ENCODE results near the gene SLC2A4. TPM values are rescaled to one million over a fixed set of nuclear protein-coding genes. Genes with fewer than 3 reads are reported as not detected.
A peak's percentile ranks its signal among the peaks of the same experiment; 100 is the strongest.

SLC2A4 gene
- total RNA-seq, 1 donor from 2014 or later, result under 0.01 TPM

DNA sequence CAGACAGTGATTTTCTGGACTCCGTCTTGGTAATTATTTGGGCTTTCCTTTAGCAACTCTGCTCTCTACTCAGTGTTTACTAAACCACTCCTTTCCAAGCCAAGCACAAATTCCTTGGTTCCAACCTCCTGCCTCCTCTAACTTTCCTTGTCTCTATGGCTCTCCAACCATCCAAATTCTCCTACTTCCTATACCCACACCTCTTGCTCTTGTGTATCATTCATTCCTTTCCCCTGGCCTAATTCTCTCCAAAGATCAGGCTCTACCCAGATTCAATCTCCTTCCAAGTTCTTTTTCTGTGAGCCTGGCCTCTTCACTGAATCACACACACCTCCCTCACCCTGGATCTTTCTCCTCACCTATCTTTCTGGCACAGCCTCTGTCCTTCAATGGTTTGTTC lies 46.5 kb downstream of the SLC2A4 start:
- H3K4me3 ChIP-seq (ENCODE audit: low read depth, low read length), result no peak overlapping the region
- TF ChIP-seq, protein P1, sequence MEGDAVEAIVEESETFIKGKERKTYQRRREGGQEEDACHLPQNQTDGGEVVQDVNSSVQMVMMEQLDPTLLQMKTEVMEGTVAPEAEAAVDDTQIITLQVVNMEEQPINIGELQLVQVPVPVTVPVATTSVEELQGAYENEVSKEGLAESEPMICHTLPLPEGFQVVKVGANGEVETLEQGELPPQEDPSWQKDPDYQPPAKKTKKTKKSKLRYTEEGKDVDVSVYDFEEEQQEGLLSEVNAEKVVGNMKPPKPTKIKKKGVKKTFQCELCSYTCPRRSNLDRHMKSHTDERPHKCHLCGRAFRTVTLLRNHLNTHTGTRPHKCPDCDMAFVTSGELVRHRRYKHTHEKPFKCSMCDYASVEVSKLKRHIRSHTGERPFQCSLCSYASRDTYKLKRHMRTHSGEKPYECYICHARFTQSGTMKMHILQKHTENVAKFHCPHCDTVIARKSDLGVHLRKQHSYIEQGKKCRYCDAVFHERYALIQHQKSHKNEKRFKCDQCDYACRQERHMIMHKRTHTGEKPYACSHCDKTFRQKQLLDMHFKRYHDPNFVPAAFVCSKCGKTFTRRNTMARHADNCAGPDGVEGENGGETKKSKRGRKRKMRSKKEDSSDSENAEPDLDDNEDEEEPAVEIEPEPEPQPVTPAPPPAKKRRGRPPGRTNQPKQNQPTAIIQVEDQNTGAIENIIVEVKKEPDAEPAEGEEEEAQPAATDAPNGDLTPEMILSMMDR (IDR thresholded peaks at IDR 0.05; ENCODE audit: insufficient read depth, low read length, severe bottlenecking), result no peak
- H3K36me3 ChIP-seq (ENCODE audit: control insufficient read depth, insufficient read depth, low read length), result peaks cover 24% of the 10 kb centered on the region
- no peaks in the 10 kb centered on the region for H3K27me3 ChIP-seq (ENCODE audit: control insufficient read depth, insufficient read depth, low read length)
- DNase-seq (ENCODE audit: low read depth) (no peak), FAIRE-seq (no peak)

DNA sequence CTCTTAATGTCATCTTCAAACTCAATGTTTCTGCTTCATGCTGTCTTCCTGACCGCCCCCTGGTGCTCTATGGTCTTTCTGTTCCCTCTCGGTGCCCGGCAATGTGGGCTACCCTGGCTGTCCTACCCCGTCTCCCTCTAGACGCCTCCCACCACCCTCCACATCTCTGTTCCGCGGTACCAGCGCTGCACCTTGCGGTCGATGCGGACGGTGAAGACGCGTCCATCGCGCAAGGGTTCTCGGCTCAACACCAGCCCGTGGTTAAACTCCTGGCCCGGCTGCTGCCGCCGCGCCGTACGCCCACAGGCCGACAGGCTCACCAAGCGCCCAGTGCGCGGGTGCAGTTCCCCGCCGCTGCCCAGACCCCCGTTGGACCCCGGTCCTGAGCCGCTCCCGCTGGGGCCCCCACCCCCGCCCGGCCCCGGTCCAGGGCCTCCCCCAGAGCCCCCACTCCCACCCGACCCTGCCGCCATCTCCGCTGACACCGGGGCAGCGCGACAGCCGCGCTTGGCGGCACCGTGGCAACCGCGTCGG lies 47.4 kb downstream of the SLC2A4 start, which contains the start of gene NEURL4:
TSS of gene NEURL4 (minus strand) at position 496 of the 534 bp plus-strand sequence. CDS start at position 473, 23 bp downstream.
- DNase-seq (ENCODE audit: low read depth) (no peak), FAIRE-seq (no peak)
- no peaks in the 10 kb centered on the region for H3K27me3 ChIP-seq (ENCODE audit: control insufficient read depth, insufficient read depth, low read length)
- TF ChIP-seq, protein P1 (IDR thresholded peaks at IDR 0.05; ENCODE audit: insufficient read depth, low read length, severe bottlenecking), result peak; percentile 1
- peak within 1 kb of the TSS; percentile 87 for H3K4me3 ChIP-seq (ENCODE audit: low read depth, low read length)
- peaks cover 16% of the 10 kb centered on the region for H3K36me3 ChIP-seq (ENCODE audit: control insufficient read depth, insufficient read depth, low read length)

DNA sequence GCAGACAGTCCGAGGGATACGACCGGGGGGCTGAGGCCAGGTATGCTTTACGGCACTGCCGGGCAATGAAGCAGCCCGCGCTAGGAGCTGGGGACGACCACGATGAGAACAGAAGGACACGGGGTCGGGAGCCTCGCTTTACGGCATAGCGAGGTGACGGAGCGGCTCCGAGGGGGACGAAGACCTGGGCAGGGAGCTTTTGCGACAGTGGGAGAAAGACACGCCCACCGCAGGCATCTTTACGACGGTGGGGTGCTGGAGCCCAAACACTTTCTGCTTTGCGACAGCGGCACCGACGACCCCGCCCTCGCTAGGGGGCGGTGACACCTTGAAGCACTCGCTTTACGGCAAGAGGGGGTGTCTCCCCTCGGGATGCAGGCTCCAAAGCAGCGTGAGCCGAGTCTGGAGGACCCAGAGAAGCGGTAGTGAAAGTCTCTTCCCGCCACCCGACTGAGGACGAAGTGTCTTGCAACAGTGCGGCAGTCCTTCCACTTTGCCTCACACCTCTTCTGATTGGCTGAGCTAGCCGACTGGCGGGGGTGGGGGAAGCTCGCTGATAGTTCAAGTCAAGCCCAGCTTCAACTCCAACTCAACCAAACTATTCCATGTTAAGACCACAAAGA lies 48.0 kb downstream of the SLC2A4 start:
- DNase-seq (ENCODE audit: low read depth) (peak; percentile 94), FAIRE-seq (peak; percentile 68)
- H3K36me3 ChIP-seq (ENCODE audit: control insufficient read depth, insufficient read depth, low read length), result peaks cover 12% of the 10 kb centered on the region
- peak overlapping the region; percentile 87 for H3K4me3 ChIP-seq (ENCODE audit: low read depth, low read length)
- TF ChIP-seq, protein P1 (IDR thresholded peaks at IDR 0.05; ENCODE audit: insufficient read depth, low read length, severe bottlenecking), result no peak
- H3K27me3 ChIP-seq (ENCODE audit: control insufficient read depth, insufficient read depth, low read length), result no peaks in the 10 kb centered on the region

DNA sequence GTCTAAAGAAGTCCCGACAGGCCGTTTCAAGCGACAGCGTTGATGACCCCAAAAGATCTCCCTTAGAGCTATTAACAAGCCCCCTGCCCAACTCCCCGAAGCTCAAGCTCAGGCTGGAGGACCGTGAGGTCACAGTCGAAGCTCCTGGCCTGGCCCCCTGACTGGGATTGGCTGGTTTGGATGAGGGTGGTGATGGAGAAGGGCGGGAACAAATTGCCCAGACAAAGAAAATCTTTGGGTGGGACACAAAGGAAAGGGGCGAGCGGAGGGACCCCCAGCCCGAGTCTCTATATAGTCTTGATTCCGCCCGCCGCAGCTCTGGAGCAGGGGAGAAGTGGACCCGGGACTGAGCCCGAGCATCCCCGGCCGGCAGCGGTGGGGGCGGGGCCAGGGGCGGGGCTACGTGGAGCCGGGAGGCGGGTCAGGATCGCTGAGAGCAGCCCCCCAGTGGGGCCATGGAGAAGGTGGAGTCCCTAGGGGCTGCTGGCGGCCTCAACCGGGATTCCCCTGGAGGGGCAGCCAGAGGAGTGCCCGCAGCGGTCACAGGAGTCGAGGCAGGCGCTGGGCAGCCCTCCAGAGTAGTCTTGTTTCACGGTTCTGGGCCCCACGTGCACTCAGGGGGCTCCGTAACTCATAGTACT lies 48.6 kb downstream of the SLC2A4 start:
- TF ChIP-seq, protein P1 (IDR thresholded peaks at IDR 0.05; ENCODE audit: insufficient read depth, low read length, severe bottlenecking), result no peak
- DNase-seq (ENCODE audit: low read depth) (peak; percentile 76), FAIRE-seq (no peak)
- H3K36me3 ChIP-seq (ENCODE audit: control insufficient read depth, insufficient read depth, low read length), result peaks cover 7% of the 10 kb centered on the region
- peak overlapping the region; percentile 87 for H3K4me3 ChIP-seq (ENCODE audit: low read depth, low read length)
- no peaks in the 10 kb centered on the region for H3K27me3 ChIP-seq (ENCODE audit: control insufficient read depth, insufficient read depth, low read length)

DNA sequence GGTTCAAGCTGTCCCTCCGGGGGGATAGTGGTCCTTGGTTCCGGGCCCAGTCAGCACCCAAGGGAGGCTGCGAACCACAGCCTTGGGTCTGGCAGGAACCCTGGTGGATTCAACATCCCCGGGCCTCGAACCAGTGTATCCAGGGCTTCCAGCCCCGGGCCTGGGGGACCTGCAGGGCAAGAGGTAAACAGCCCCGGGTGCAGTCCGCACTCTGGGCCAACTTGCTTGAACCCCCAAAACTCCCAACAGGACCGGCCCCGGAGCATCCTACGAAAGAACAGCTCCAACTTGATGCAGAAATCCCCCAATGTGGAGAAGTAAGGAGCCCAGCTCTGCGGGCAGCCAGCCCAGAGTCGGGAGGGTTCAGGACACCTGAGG lies 49.1 kb downstream of the SLC2A4 start:
- no peaks in the 10 kb centered on the region for H3K27me3 ChIP-seq (ENCODE audit: control insufficient read depth, insufficient read depth, low read length)
- FAIRE-seq (no peak), DNase-seq (ENCODE audit: low read depth) (no peak)
- peaks cover 6% of the 10 kb centered on the region for H3K36me3 ChIP-seq (ENCODE audit: control insufficient read depth, insufficient read depth, low read length)
- TF ChIP-seq, protein P1 (IDR thresholded peaks at IDR 0.05; ENCODE audit: insufficient read depth, low read length, severe bottlenecking), result no peak
- H3K4me3 ChIP-seq (ENCODE audit: low read depth, low read length), result peak overlapping the region; percentile 87

Measured in bronchial epithelial cell (primary cell).